HEK293T (cell line): ENCODE results near the gene FAF2.

ENCODE experiments used
- ARNT ChIP-seq: fragments of 450-650 bp; IDR thresholded peaks from 2 replicates; pipeline ENCODE4 v1.6.1; 2017; ENCODE audit warnings: mild to moderate bottlenecking
- FOXK2 ChIP-seq: fragments of 450-650 bp; IDR thresholded peaks from 2 replicates; pipeline ENCODE4 v1.6.1; 2016; ENCODE audit warnings: mild to moderate bottlenecking
- FOXM1 ChIP-seq: fragments of 450-650 bp; IDR thresholded peaks from 2 replicates; pipeline ENCODE4 v1.6.1; 2017; ENCODE audit warnings: mild to moderate bottlenecking, borderline replicate concordance
- HDGF ChIP-seq: fragments of 450-650 bp; IDR thresholded peaks from 2 replicates; pipeline ENCODE4 v1.6.1; 2017; ENCODE audit warnings: antibody characterized with exemption, borderline replicate concordance
- LEF1 ChIP-seq: fragments of 450-650 bp; IDR thresholded peaks from 2 replicates; pipeline ENCODE4 v1.6.1; 2017; ENCODE audit warnings: mild to moderate bottlenecking, borderline replicate concordance
- SP1 ChIP-seq: fragments of 450-650 bp; IDR thresholded peaks from 2 replicates; pipeline ENCODE4 v1.6.1; 2017
- SUZ12 ChIP-seq: fragments of 450-650 bp; IDR thresholded peaks from 2 replicates; pipeline ENCODE4 v1.6.1; 2016; ENCODE audit warnings: mild to moderate bottlenecking
- ZNF384 ChIP-seq: fragments of 450-650 bp; IDR thresholded peaks from 2 replicates; pipeline ENCODE4 v1.6.1; 2016

DNA sequence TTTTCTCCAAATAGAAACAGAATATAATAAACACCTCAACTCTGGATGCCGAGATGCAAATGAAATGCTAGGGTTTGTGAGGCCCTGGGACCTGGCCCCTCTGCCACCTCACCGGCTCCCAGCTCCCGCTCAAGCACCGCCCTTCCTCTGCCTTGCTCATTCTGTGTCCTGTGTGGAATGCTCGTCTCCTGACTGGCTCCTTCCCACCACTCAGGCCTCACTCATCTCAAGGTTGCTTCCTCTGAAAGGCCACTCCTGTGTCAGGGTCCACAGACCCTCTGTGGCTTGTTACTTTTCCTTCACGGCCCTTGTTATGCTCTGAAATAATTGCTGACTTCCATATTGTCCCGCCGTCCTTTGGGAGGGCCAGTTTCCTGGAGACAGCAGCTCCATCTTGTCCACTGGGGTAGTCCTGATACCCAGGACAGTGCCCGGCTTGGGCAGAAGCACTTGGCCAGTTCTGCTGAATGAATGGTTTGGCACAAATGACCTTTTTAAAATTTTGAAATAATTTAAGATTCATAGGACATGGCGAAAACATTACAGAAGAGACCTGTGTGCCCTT, 73.6 kb downstream of the FAF2 start:
- no peak for TF ChIP-seq FOXK2
- TF ChIP-seq ZNF384, result no peak
- TF ChIP-seq SP1, result no peak
- no peak for TF ChIP-seq LEF1
- no peak for TF ChIP-seq SUZ12
- no peak for TF ChIP-seq HDGF
- no peak for TF ChIP-seq ARNT
- no peak for TF ChIP-seq FOXM1
